ENCODE data around the gene CELA3B. TPM values are rescaled to one million over a fixed set of nuclear protein-coding genes. Genes with fewer than 3 reads are reported as not detected.
"Not testable (repeated sequence)": the region's sequence is repeated elsewhere in the genome, so short reads cannot be mapped to it uniquely, and the experiment has no call there.

The CELA3B gene
- total and polyA plus RNA-seq, 2 of the 8 experiments (the other 6 are each of a cell fraction or from before 2014, with no cell fraction given): not detected

GRCh38 chr1:22009566-22009965 lies 32.7 kb downstream of the CELA3B start:
- CTCF ChIA-PET (ENCODE audit: partially characterized antibody): interaction anchor here (0.9 kb wide), 1 partner anchor 87 kb away, joined by 3 read pairs; no protein-coding TSS in a partner anchor
- H3K4me2 ChIP-seq (ENCODE audit: insufficient read depth in 1 of 2, low read depth in 2 of 2, low read length in 2 of 2); FAIRE-seq: not testable (repeated sequence)

GRCh38 chr1:22012752-22013151 lies 35.9 kb downstream of the CELA3B start:
- H3K36me3 ChIP-seq (ENCODE audit: control insufficient read depth in 2 of 4, insufficient read depth in 4 of 4, low read length in 3 of 4); H3K23me2 ChIP-seq (ENCODE audit: low read depth, low read length); H3K79me1 ChIP-seq (ENCODE audit: low read depth, low read length); H3K4ac ChIP-seq (replicated peaks; ENCODE audit: insufficient read length, low read depth, low read length); H2BK12ac ChIP-seq (ENCODE audit: low read depth, low read length); H3K79me2 ChIP-seq (ENCODE audit: control insufficient read depth in 1 of 2, insufficient read depth in 2 of 2, low read length in 2 of 2); H2AK5ac ChIP-seq (ENCODE audit: low read depth, low read length); H3K9ac ChIP-seq (replicated peaks in 1 of 4; ENCODE audit: extremely low read depth in 1 of 4, low read depth in 3 of 4, low read length in 3 of 4); H3K4me3 ChIP-seq (ENCODE audit: extremely low read depth in 1 of 4, insufficient read depth in 2 of 4, low read depth in 3 of 4, low read length in 4 of 4); CTCF ChIA-PET (ENCODE audit: partially characterized antibody); H2BK5ac ChIP-seq (ENCODE audit: low read depth, low read length); H4K20me1 ChIP-seq (replicated peaks in 1 of 2; ENCODE audit: control insufficient read depth in 1 of 2, insufficient read depth in 2 of 2, low read length in 2 of 2); H4K8ac ChIP-seq (ENCODE audit: extremely low read depth, insufficient read depth, low read length); H3K27me3 ChIP-seq (replicated peaks in 1 of 4; ENCODE audit: control insufficient read depth in 3 of 4, extremely low read depth in 1 of 4, insufficient read depth in 3 of 4, low read length in 3 of 4); H2BK20ac ChIP-seq (ENCODE audit: low read length); DNase-seq (ENCODE audit: low read depth in 1 of 2, low spot score in 2 of 2); H2BK15ac ChIP-seq (ENCODE audit: low read length); H3K27ac ChIP-seq (ENCODE audit: low read depth, low read length); H3K9me3 ChIP-seq (ENCODE audit: insufficient read depth in 2 of 2, low read depth in 1 of 2, low read length in 1 of 2); FAIRE-seq; H3K4me1 ChIP-seq (replicated peaks in 1 of 4; ENCODE audit: control insufficient read depth in 3 of 4, insufficient read depth in 4 of 4, low read length in 3 of 4); H3K14ac ChIP-seq (ENCODE audit: insufficient read length); H3K23ac ChIP-seq (ENCODE audit: insufficient read length); H4K5ac ChIP-seq (ENCODE audit: insufficient read length, low read depth, low read length); H2AFZ ChIP-seq (ENCODE audit: low read length); H3K56ac ChIP-seq (replicated peaks; ENCODE audit: insufficient read length, low read depth, low read length); H2BK120ac ChIP-seq (replicated peaks; ENCODE audit: low read depth, low read length); H3K4me2 ChIP-seq (ENCODE audit: insufficient read depth in 1 of 2, low read depth in 2 of 2, low read length in 2 of 2); H3K18ac ChIP-seq (ENCODE audit: extremely low read depth, low read length); H4K91ac ChIP-seq (replicated peaks; ENCODE audit: insufficient read length, low read length); POLR2A ChIA-PET (ENCODE audit: partially characterized antibody): not testable (repeated sequence)
- WGBS, 2 experiments (ENCODE audit: extremely low coverage in 1 of 2, insufficient coverage in 1 of 2, insufficient read length in 1 of 2, insufficient replicate concordance in 2 of 2, low coverage in 1 of 2, low lambda C conversion rate in 2 of 2, missing lambda C conversion rate in 1 of 2): 60% methylated on average over 3 of the region's 4 CpGs; no CpG with 5 or more reads in 1 of the 2 experiments

More at GRCh38 chr1:22009566-22009965, 32.7 kb downstream of the CELA3B start:
- DNase-seq (ENCODE audit: low read depth in 1 of 2, low spot score in 2 of 2); H3K56ac ChIP-seq (replicated peaks; ENCODE audit: insufficient read length, low read depth, low read length); H3K23me2 ChIP-seq (ENCODE audit: low read depth, low read length); H3K9me3 ChIP-seq (ENCODE audit: insufficient read depth in 2 of 2, low read depth in 1 of 2, low read length in 1 of 2); H2BK15ac ChIP-seq (ENCODE audit: low read length); POLR2A ChIA-PET (ENCODE audit: partially characterized antibody); H3K4ac ChIP-seq (replicated peaks; ENCODE audit: insufficient read length, low read depth, low read length); H3K18ac ChIP-seq (ENCODE audit: extremely low read depth, low read length); H2BK20ac ChIP-seq (ENCODE audit: low read length); H4K8ac ChIP-seq (ENCODE audit: extremely low read depth, insufficient read depth, low read length); H3K9ac ChIP-seq (replicated peaks in 1 of 4; ENCODE audit: extremely low read depth in 1 of 4, low read depth in 3 of 4, low read length in 3 of 4); H2AFZ ChIP-seq (ENCODE audit: low read length); H3K23ac ChIP-seq (ENCODE audit: insufficient read length); H3K4me1 ChIP-seq (replicated peaks in 1 of 4; ENCODE audit: control insufficient read depth in 3 of 4, insufficient read depth in 4 of 4, low read length in 3 of 4); H3K79me1 ChIP-seq (ENCODE audit: low read depth, low read length); H3K79me2 ChIP-seq (ENCODE audit: control insufficient read depth in 1 of 2, insufficient read depth in 2 of 2, low read length in 2 of 2); H3K14ac ChIP-seq (ENCODE audit: insufficient read length); H4K91ac ChIP-seq (replicated peaks; ENCODE audit: insufficient read length, low read length); H4K5ac ChIP-seq (ENCODE audit: insufficient read length, low read depth, low read length); H2BK12ac ChIP-seq (ENCODE audit: low read depth, low read length); H3K36me3 ChIP-seq (ENCODE audit: control insufficient read depth in 2 of 4, insufficient read depth in 4 of 4, low read length in 3 of 4); H3K27me3 ChIP-seq (replicated peaks in 1 of 4; ENCODE audit: control insufficient read depth in 3 of 4, extremely low read depth in 1 of 4, insufficient read depth in 3 of 4, low read length in 3 of 4); H2AK5ac ChIP-seq (ENCODE audit: low read depth, low read length); H3K27ac ChIP-seq (ENCODE audit: low read depth, low read length); H4K20me1 ChIP-seq (replicated peaks in 1 of 2; ENCODE audit: control insufficient read depth in 1 of 2, insufficient read depth in 2 of 2, low read length in 2 of 2); H2BK120ac ChIP-seq (replicated peaks; ENCODE audit: low read depth, low read length); H2BK5ac ChIP-seq (ENCODE audit: low read depth, low read length); H3K4me3 ChIP-seq (ENCODE audit: extremely low read depth in 1 of 4, insufficient read depth in 2 of 4, low read depth in 3 of 4, low read length in 4 of 4): not testable (repeated sequence)
- 84% methylated on average over 10 of the region's 11 CpGs; no CpG with 5 or more reads in 1 of the 2 experiments for WGBS, 2 experiments (ENCODE audit: extremely low coverage in 1 of 2, insufficient coverage in 1 of 2, insufficient read length in 1 of 2, insufficient replicate concordance in 2 of 2, low coverage in 1 of 2, low lambda C conversion rate in 2 of 2, missing lambda C conversion rate in 1 of 2)

All from H1 (cell line).